ENCODE measurements around the gene NEURL1.

- TF ChIP-seq CTCF (IDR thresholded peaks at IDR 0.05), result no peak
- no peak for TF ChIP-seq REST (IDR thresholded peaks at IDR 0.05; ENCODE audit: insufficient read depth in 1 of 2, low read depth in 2 of 2, low read length in 1 of 2)
Observed at GRCh38 chr10:103602028-103602851, 108.7 kb downstream of the NEURL1 start.
